ENCODE data around the gene SGO2. TPM values are rescaled to one million over a fixed set of nuclear protein-coding genes. Genes with fewer than 3 reads are reported as not detected.
A peak's percentile ranks its signal among the peaks of the same experiment; 100 is the strongest.
"Not testable (repeated sequence)": the region's sequence is repeated elsewhere in the genome, so short reads cannot be mapped to it uniquely, and the experiment has no call there.

Gene SGO2
- total RNA-seq, 3 donors from 2014 or later, result 3.3 to 8.5 (median 3.8) TPM

DNA sequence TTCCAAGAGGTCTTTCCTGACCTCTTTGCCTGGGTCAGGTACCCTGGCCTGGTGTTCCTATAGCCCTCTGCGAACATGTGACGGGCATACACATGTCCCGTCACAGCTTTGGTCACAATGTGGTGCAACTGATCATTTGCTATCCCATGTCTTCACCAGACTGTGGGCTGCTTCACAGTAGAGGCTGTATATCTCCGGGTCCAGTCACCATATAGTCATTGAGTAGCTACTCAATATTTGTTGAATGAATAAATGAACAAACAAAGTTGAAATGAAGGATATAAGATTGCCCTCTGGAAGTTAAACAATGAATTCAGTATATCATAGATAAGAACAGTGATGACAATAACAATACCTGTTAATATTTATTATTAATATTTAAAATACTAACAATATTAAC lies 76.6 kb downstream of the SGO2 start:
- intact Hi-C loops (cut with DNase I, micrococcal nuclease), result no loop called here
- Histone ChIP-seq H3K36me3 (ENCODE audit: low read depth) (no peaks in the 10 kb centered on the region), H3K4me3 (no peak overlapping the region), H3K9me3 (no peaks in the 10 kb centered on the region), H3K4me1 (ENCODE audit: low read depth) (no peaks in the 10 kb centered on the region)
- DNase-seq (no peak), ATAC-seq (no peak)
- TF ChIP-seq, protein P1, sequence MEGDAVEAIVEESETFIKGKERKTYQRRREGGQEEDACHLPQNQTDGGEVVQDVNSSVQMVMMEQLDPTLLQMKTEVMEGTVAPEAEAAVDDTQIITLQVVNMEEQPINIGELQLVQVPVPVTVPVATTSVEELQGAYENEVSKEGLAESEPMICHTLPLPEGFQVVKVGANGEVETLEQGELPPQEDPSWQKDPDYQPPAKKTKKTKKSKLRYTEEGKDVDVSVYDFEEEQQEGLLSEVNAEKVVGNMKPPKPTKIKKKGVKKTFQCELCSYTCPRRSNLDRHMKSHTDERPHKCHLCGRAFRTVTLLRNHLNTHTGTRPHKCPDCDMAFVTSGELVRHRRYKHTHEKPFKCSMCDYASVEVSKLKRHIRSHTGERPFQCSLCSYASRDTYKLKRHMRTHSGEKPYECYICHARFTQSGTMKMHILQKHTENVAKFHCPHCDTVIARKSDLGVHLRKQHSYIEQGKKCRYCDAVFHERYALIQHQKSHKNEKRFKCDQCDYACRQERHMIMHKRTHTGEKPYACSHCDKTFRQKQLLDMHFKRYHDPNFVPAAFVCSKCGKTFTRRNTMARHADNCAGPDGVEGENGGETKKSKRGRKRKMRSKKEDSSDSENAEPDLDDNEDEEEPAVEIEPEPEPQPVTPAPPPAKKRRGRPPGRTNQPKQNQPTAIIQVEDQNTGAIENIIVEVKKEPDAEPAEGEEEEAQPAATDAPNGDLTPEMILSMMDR (IDR thresholded peaks at IDR 0.05), result no peak

DNA sequence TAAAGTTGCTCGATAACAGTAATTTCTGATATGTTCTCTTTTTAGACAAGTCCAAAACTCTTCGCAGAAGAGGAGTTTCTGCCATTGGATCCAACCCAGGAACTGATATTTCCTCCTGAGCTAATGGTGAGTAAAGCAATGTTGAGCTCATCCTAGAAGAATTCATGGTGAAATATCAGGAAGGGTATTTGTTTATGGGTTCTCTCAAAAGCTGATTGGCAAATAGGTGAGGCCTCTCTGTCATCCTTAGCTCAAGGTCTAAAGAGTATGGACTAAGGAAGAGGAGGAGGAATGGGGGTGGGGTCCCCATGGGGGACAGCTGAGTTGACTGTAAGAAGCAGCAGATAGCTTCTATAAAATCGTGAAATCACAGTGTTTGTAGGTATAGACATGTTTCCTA lies 78.0 kb downstream of the SGO2 start:
- TF ChIP-seq, protein P1 (IDR thresholded peaks at IDR 0.05), result no peak
- ATAC-seq (peak; percentile 39), DNase-seq (no peak)
- H3K4me1 ChIP-seq (ENCODE audit: low read depth), result no peaks in the 10 kb centered on the region
- H3K4me3 ChIP-seq, result no peak overlapping the region
- H3K9me3 ChIP-seq, result no peaks in the 10 kb centered on the region
- no peaks in the 10 kb centered on the region for H3K36me3 ChIP-seq (ENCODE audit: low read depth)
- intact Hi-C loops (cut with DNase I, micrococcal nuclease), result no loop called here

DNA sequence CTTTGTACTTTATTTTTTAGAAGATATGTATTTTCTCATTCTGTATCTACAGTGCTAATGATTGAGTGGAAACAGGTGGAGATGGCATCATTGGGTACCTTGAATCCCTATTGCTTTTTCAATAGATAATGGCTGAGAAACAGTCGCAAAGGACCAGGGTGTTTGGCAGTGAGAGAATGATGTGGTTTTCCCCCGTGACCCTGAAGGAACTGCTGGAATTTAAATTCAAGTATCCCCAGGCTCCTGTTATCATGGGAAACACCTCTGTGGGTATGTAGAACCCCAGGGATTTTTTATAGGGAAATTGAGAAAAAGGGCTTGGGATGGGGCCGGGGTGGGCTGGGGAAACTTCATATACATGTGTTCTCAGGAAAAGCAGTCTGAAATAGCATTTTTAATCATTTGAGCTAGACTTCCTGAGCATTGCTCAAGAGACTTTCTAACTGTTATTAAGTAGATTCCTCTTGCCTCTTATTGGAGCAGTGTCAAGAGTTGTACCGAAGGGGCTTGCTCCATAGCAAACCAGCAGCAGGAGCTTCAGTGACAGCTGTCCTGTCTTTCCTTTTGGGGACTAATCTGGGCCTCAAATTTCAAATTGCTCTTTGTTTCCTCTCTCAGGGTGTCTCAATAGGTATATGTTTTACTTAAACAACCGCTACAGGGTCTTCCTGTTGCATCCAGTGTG lies 78.7 kb downstream of the SGO2 start:
- H3K9me3 ChIP-seq, result no peaks in the 10 kb centered on the region
- DNase-seq, result no peak
- H3K4me1 ChIP-seq (ENCODE audit: low read depth), result no peaks in the 10 kb centered on the region
- H3K4me3 ChIP-seq, result no peak overlapping the region
- intact Hi-C loops (cut with DNase I, micrococcal nuclease), result no loop called here
- no peaks in the 10 kb centered on the region for H3K36me3 ChIP-seq (ENCODE audit: low read depth)
- TF ChIP-seq, protein P1 (IDR thresholded peaks at IDR 0.05), result no peak
- no peak for ATAC-seq

DNA sequence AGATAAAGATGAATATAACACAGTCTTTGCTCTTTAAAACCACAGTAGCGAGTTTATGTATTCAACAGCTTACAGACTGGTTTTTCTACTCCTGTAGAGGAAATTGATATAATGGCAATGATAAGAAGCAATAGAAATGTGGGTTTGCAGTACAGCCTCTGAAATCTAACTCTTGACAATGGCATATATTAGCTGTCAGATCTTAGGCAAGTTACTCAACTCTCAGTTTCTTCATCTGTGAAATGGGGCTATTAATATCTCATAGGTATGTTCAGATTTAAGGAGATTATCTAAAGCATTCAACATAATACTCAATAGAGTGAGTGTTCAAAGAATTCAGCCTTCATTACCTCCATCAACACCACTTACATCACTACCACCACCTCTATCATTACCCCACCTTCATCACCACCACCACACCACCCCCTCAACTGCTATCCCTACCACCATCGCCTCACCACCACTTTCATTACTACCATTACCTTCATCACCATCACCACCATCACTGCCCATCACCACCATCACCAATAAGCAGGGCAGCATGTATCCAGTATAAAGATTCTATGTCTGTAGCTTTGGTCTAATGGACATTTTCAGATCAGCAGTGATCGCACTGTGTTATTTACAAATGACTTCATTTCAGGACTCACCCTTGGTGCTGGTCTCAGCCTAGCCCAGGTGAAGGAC lies 82.5 kb downstream of the SGO2 start:
- H3K36me3 ChIP-seq (ENCODE audit: low read depth), result no peaks in the 10 kb centered on the region
- intact Hi-C loops (cut with DNase I, micrococcal nuclease), result no loop called here
- DNase-seq, result no peak
- TF ChIP-seq, protein P1 (IDR thresholded peaks at IDR 0.05), result no peak
- H3K4me3 ChIP-seq, result no peak overlapping the region
- H3K9me3 ChIP-seq, result no peaks in the 10 kb centered on the region
- H3K4me1 ChIP-seq (ENCODE audit: low read depth), result no peaks in the 10 kb centered on the region
- ATAC-seq, result no peak

DNA sequence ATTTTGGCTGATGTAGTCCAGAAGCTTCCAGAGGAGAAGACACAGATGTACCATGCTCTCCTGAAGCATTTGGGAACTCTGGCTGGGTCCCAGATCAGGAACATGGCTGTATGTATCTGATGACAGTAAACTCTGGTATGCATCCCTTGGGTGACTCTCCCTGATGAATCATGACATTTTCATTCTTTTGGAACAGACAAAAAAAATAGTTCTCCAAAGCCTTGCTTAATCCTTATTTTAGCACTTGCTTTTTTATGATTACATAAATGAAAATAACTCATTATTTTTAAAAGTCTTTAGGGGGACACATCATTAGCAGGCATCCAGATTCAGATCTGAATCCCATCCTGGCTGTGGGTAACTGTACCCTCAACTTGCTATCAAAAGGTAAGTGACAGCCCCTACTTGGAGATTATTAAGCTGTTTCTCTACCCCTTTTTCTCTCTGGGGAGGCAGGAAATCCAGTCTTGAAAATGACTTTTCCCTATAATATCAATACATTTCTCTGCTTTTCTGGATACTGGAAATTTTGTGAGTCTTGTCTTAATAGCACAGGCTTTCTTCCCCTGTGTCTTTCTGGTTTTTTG lies 83.1 kb downstream of the SGO2 start:
- no peaks in the 10 kb centered on the region for H3K4me1 ChIP-seq (ENCODE audit: low read depth)
- no peak overlapping the region for H3K4me3 ChIP-seq
- ATAC-seq (no peak), DNase-seq (no peak)
- no peaks in the 10 kb centered on the region for H3K36me3 ChIP-seq (ENCODE audit: low read depth)
- no peaks in the 10 kb centered on the region for H3K9me3 ChIP-seq
- intact Hi-C loops (cut with DNase I, micrococcal nuclease), result no loop called here
- TF ChIP-seq, protein P1 (IDR thresholded peaks at IDR 0.05), result no peak

DNA sequence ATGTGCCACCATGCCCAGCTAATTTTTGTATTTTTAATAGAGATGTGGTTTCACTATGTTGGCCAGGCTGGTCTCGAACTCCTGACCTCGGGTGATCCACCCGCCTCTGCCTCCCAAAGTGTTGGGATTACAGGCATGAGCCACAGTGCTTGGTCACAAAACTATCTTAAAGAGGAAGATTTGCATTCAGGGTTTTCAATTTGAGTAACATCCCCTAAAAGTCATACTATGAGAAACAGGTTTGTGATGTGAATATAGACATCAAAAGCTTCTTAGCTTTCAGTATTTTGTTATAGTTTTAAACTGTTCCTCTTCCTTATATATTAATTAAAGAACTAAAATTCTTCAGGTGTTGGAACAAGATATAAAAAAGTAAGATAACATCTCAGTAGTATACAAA lies 84.2 kb downstream of the SGO2 start:
- not testable (repeated sequence) for H3K4me3 ChIP-seq; ATAC-seq; H3K4me1 ChIP-seq (ENCODE audit: low read depth)

More for the DNA sequence above, 84.2 kb downstream of the SGO2 start:
- DNase-seq; H3K36me3 ChIP-seq (ENCODE audit: low read depth); H3K9me3 ChIP-seq; intact Hi-C loops (cut with DNase I, micrococcal nuclease): not testable (repeated sequence)
